ENCODE results near the gene LHX5. TPM values are rescaled to one million over a fixed set of nuclear protein-coding genes. Genes with fewer than 3 reads are reported as not detected.

The LHX5 gene
- total and polyA plus RNA-seq, 12 donors, result not detected

GRCh38 chr12:113418213-113418879 is 53.3 kb downstream of the LHX5 start:
- peak in 1 of 2 donors; percentile 16 for DNase-seq
- 37 to 42% methylated on average over 13 of the region's 13 CpGs for WGBS, 2 donors
- Histone ChIP-seq H3K36me3 (no peaks in the 10 kb centered on the region), H3K9me3 (no peaks in the 10 kb centered on the region), H3K4me1 (peaks cover 0 to 40% (median 9%) of the 10 kb centered on the region in 9 donors), H3K4me3 (no peak overlapping the region), H3K27ac (peak overlapping the region in 1 of 10 donors; percentile 69), H3K27me3 (no peaks in the 10 kb centered on the region)
- intact Hi-C loops (cut with DNase I), result no loop called here
- peak in 1 of 8 donors; percentile 28 for ATAC-seq
- TF ChIP-seq CTCF (IDR thresholded peaks at IDR 0.05), result no peak

- peak overlapping the region in 2 of 10 donors; percentile 28 to 73 for H3K27ac ChIP-seq
- no peak for TF ChIP-seq CTCF (IDR thresholded peaks at IDR 0.05)
- intact Hi-C loops (cut with DNase I), result no loop called here
- peaks cover 0 to 21% (median 0%) of the 10 kb centered on the region in 9 donors for H3K4me1 ChIP-seq
- H3K4me3 ChIP-seq, result no peak overlapping the region
- H3K9me3 ChIP-seq, result no peaks in the 10 kb centered on the region
- no peaks in the 10 kb centered on the region for H3K27me3 ChIP-seq
- peak in 5 of 8 donors; percentile 17 to 58 (median 30) for ATAC-seq
- H3K36me3 ChIP-seq, result no peaks in the 10 kb centered on the region
- DNase-seq, result no peak
- 54 to 55% methylated on average over 6 of the region's 6 CpGs for WGBS, 2 donors
Measured at GRCh38 chr12:113416091-113416754, 55.4 kb downstream of the LHX5 start.

GRCh38 chr12:113414519-113415038 is 57.1 kb downstream of the LHX5 start:
- no peak overlapping the region for H3K27ac ChIP-seq
- no peak for DNase-seq
- WGBS, 2 donors, result 82 to 85% methylated on average over 9 of the region's 9 CpGs
- no peak for ATAC-seq
- H3K4me3 ChIP-seq, result no peak overlapping the region
- H3K4me1 ChIP-seq, result peaks cover 0 to 21% (median 0%) of the 10 kb centered on the region in 9 donors
- H3K9me3 ChIP-seq, result no peaks in the 10 kb centered on the region
- no peak for TF ChIP-seq CTCF (IDR thresholded peaks at IDR 0.05)
- no peaks in the 10 kb centered on the region for H3K36me3 ChIP-seq
- peaks cover 0 to 6% (median 0%) of the 10 kb centered on the region in 7 donors for H3K27me3 ChIP-seq
- intact Hi-C loops (cut with DNase I), result no loop called here

- Histone ChIP-seq H3K4me1 (peaks cover 0 to 17% (median 0%) of the 10 kb centered on the region in 9 donors), H3K27ac (no peak overlapping the region), H3K27me3 (peaks cover 0 to 10% (median 0%) of the 10 kb centered on the region in 7 donors), H3K4me3 (no peak overlapping the region), H3K36me3 (no peaks in the 10 kb centered on the region), H3K9me3 (no peaks in the 10 kb centered on the region)
- TF ChIP-seq CTCF (IDR thresholded peaks at IDR 0.05), result no peak
- intact Hi-C loops (cut with DNase I), result no loop called here
- ATAC-seq, result peak in 3 of 8 donors; percentile 36 to 72 (median 69)
- DNase-seq, result no peak
- 53 to 55% methylated on average over 11 of the region's 11 CpGs for WGBS, 2 donors
Measured at GRCh38 chr12:113413488-113413939, 58.2 kb downstream of the LHX5 start.

Other genes with a start within 250 kb of the LHX5 start
- 10 to 100 TPM in 6 of 10 donors, 1 to 10 TPM in 4; 7.2 to 15.0 (median 11.9) TPM for gene SLC8B1, start 136.8 kb downstream of the LHX5 start, total RNA-seq
- gene SLC8B1, start 136.8 kb downstream of the LHX5 start, polyA plus RNA-seq, result 10 to 100 TPM in 1 of 2 donors, 1 to 10 TPM in 1; 8.0 to 16.9 TPM
- 10 to 100 TPM; 24.7 to 53.9 (median 36.1) TPM for gene PLBD2, start 113.3 kb downstream of the LHX5 start, total RNA-seq
- gene PLBD2, start 113.3 kb downstream of the LHX5 start, polyA plus RNA-seq, result 10 to 100 TPM; 13.0 to 20.0 TPM
- 1 to 10 TPM in 1 of 10 donors, under 1 TPM in 3, not detected in 6; 0.18 to 1.6 (median 0.45) TPM for gene SDS, start 68.0 kb downstream of the LHX5 start, total RNA-seq
- under 1 TPM in 1 of 2 donors, not detected in 1; 0.33 TPM for gene SDS, start 68.0 kb downstream of the LHX5 start, polyA plus RNA-seq
- gene SDSL, start 49.5 kb downstream of the LHX5 start, total RNA-seq, result 10 to 100 TPM in 7 of 10 donors, 1 to 10 TPM in 3; 4.0 to 23.4 (median 15.3) TPM
- gene SDSL, start 49.5 kb downstream of the LHX5 start, polyA plus RNA-seq, result 1 to 10 TPM; 2.0 to 3.3 TPM